CD4-positive, alpha-beta T cell treated with Interleukin-17A for 4 hours (primary cell): ENCODE results near the gene LINGO4.
"Not testable (repeated sequence)": the region's sequence is repeated elsewhere in the genome, so short reads cannot be mapped to it uniquely, and the experiment has no call there.

Experiments used
- DNase-seq: peaks from one replicate; pipeline ENCODE4 v3.0.0-alpha.2; 2020; ENCODE audit warnings: mixed read lengths

Gene LINGO4

GRCh38 chr1:151813271-151813977 lies 8.2 kb upstream of the LINGO4 start:
- no peak for DNase-seq

DNA sequence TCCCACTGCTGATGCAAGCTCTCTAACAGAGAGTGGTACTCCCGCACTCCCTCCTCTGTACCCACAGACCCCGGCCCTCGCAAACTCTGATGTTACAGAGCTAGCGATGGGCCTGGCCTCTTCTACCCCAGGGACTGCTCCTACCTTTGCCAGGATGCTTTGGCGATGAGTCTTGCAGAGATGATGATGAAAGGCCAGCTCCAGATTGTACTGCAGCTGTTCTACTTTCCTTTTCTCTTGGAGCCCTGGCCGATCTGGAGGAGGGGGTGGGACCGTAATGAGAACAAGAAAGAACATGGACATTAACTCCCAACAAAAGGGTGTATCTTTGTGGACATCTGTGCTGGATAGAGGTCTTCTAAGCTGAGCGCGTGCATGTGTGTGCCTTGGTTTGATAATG lies 6.0 kb upstream of the LINGO4 start:
- DNase-seq = no peak

DNA sequence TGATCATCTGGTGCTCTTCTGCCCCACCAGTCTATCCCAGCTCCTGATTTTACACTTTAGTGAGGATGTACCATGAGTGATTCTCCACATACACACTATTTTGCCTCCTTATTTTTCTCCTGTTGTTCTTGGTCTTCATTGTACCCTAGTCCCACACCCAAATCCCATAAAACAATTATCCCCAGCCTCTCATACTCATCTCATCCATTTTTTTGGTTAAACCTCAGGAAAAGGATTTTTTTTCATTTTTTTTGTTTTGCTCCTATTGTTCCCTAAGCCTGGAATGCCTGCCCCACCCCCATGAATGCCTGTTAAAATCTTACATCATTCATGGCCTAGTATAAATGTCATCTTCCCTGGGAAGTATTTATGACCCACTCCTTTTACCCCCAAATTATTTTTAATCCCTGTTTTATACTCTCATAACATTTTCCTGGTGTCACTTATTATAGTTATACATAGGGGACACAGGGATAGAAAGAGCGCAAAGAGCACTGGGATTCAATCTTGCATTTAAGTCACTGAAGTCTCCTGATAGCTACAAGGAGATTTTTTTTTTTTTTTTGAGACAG lies 4.9 kb upstream of the LINGO4 start:
- DNase-seq = no peak

- no peak for DNase-seq
Measured at GRCh38 chr1:151809290-151809984, 4.2 kb upstream of the LINGO4 start.

- no peak for DNase-seq
Measured at GRCh38 chr1:151807766-151808165, 2.5 kb upstream of the LINGO4 start.

- DNase-seq = no peak
Measured at GRCh38 chr1:151807131-151807530, 1.9 kb upstream of the LINGO4 start.

DNA sequence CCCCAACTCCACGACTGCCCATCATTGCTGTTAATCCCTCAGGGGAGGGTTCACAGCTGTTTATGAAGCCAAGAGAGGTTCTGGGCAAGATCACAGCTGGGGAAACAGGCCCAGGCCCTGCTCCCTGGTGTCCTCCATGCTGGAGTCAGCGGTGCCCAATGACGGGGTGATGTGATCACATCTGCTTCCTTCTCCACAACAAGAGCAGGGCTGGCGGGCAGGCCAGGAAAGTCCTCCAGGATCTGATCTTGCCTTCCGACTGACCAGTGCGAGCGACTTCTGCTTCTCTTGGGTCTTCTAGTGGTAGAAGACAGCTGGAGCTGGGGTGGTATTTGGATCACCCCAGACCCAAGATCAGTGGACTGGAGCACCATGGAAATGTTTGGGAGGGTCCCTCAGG lies 951 bp upstream of the LINGO4 start:
- no peak for DNase-seq

- no peak for DNase-seq
Measured at GRCh38 chr1:151803915-151804314, 1.3 kb downstream of the LINGO4 start.

DNA sequence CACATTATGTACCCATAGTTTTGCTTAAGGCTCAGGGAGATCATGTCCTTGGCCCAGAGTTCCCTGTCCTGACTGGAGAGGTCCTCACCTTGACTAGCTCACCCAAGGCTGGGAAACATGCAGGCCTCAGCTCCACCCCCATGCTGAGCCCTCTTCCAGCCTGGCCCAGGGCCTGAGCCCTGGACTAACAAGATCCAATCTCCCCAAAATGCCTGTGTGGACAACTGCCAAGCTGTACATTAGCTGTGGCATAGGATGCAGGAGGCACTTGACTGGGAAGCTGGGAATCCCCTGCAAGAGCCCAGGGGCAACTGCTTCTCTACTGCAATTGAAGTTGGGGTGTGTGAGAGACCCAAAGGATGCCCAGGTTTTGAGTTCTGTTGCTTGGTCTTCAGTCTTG lies 2.1 kb downstream of the LINGO4 start:
- DNase-seq = no peak

DNA sequence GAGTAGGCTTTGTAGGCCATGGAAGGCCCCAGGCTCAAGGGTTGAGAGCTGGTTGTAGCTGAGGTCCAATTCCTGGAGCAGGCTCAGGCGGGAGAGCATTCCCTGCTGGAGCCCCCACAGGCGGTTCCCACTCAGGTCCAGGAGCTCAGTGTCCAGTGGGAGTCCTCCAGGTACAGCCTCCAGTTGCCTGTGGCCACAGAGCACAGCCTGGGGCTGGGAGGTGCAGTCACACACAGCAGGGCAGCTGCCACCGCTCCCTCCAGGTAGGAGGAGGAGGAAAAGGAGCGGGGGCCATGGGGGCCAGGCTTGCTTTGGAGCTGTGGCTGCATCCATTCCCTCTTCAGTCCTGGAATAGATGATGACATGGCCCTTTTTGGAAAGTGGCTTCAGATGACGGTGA lies 2.8 kb downstream of the LINGO4 start:
- DNase-seq = no peak

GRCh38 chr1:151801846-151802245 lies 3.4 kb downstream of the LINGO4 start:
- DNase-seq = no peak

GRCh38 chr1:151801310-151801820 lies 3.9 kb downstream of the LINGO4 start:
- DNase-seq = no peak

GRCh38 chr1:151800830-151801229 lies 4.4 kb downstream of the LINGO4 start:
- DNase-seq = no peak

- no peak for DNase-seq
Measured at GRCh38 chr1:151799179-151800022, 5.8 kb downstream of the LINGO4 start.

- DNase-seq = no peak
Measured at GRCh38 chr1:151798571-151798970, 6.6 kb downstream of the LINGO4 start.

DNA sequence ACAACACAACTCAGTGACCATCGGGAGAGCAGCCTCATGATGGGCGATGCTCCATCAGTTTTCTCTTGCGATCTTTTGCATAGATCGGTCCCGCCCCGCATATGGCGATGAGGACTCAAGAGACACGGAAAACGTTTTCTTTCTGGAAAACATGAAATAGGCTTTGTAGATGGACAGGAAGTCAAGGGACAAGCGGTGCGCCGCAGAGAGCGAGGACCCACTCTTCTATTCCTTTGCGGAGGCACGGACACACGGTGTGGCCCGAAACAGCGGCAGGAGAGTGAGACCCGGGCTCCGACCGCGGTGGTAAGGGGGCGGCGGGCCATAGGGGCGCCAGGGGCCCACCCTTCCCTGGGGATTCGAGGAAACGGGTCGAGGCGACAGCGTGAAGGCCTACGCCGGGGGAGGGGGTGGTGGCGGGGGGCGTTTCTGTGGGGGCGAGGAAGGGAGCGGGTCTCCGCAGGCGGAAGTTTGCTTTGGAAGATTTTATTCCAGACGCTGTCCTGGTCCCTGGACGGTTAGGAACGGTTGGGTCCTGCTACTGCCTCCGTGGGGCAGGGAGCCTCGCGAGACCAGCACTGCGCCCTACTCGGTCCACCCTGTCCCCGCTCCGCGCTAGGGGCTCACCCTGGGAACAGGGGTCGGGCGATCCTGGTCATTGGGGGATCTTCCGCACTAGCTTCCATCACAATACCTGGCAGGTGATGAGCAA lies 14.1 kb downstream of the LINGO4 start:
- DNase-seq = peak; percentile 7

DNA sequence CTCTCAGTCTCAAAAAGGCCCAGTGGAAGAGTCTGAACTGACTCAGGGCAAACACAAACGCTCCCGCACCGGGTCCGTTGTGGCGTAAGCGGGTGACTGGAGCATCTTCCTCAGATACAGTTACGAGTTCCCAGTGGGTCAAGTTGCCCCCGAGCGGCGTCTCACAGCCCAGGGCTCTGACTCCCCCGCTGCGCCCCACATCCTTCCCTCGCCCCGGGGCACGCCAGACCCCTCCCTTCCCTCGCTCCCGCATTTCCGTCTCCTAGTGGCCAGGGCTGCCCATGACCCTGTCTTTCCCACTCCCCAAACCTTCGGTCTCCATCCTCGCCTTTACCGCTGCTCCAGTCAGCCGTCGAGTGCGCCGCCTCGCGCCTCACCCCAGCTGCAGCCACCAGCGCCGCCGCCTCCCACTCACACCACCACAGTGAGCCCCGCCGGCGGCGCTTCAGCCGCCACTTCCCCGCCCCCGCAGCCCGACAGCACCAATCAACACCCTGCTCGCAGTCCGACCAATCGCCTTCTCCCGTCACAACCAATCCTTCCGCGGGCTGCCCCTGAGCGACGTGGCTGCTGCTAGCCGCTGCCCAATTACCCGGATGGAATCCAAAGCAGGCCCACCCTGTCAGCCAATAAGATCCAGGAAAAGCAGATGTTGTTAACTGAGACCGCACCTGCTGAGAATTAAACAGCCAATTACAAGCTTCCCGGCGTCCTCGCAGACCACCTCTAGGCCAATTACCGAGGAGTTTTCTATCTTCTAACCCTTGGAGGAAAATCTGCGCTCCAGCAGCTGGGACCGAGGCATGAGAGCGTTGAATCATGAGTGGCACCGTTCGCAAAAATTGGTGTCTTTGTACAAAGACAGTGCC lies 14.9 kb downstream of the LINGO4 start, which contains the start of gene TDRKH:
TDRKH (minus strand) TSS at position 430 of the 869 bp plus-strand sequence. CDS start 7,478 bp downstream, outside the sequence.
- peak; percentile 98 for DNase-seq

DNA sequence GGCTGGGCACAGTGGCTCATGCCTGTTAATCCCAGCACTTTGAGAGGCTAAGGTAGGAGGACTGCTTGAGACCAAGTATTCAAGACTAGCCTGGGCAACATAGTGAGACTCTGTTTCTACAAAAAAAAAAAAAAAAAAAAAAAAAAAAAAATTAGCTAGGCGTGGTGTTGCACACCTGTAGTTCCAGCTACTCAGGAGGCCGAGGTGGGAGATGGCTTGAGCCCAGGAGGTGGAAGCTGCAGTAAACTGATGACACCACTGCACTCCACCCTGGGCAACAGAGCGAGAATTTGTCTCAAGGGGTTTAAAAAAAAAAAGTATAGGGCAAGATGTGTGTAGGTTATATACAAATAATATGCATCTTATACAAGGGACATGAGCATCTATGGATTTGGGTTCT lies 17.5 kb downstream of the LINGO4 start:
- no peak for DNase-seq

DNA sequence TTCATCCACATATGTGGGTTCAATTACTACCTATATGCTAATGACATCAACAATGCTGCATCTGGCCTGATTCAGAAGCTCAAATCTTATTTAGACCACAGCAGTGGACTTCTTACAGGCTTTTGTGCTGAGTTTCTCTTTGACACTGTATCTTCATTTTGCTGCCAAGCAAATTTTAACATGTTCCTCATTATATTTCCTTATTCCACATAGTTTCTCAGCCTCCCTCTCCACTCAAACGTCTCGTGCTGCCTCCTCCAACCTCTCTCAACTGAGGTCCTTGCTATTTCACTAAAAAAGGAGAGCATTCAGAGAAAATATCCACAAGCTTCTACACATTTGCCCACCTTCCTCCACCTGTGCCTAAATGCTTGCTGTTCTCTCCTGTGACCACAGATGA lies 21.4 kb downstream of the LINGO4 start:
- DNase-seq = no peak

DNA sequence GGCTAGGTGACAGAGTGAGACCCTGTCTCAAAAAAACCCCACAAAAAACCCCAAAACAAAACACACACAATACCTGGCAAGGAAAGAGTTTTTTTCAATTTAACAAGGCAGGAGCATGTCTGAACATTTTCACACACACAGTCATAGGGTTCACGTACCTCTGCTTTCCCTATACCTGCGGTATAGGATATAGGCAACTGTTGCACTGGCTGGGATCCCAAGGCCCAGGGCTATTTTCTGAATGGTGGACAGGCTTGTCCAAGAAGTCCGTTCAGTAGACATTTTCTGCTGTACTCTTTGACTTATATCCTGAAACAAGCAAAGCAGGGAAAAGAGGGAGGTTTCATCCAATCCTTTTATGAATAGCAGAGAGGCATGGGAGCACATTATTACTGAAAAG lies 22.5 kb downstream of the LINGO4 start:
- DNase-seq = no peak

GRCh38 chr1:151782026-151782425 lies 23.2 kb downstream of the LINGO4 start:
- DNase-seq = not testable (repeated sequence)
